Measurements from ENCODE around the gene ST6GALNAC4. TPM values are rescaled to one million over a fixed set of nuclear protein-coding genes. Genes with fewer than 3 reads are reported as not detected.

The ST6GALNAC4 gene
- 28.3 and 44.3 TPM in 2 replicates for total RNA-seq (2021)
- percentile 43 among the genes with signal in this experiment for Bru-seq, nascent RNA
- BruChase-seq, experiment 1, labeled RNA remaining after a 2-hour chase, result percentile 40 among the genes with signal in this experiment
- BruChase-seq, experiment 2, labeled RNA remaining after a 6-hour chase, result percentile 59 among the genes with signal in this experiment
- long read RNA-seq, transcript ST6GALNAC4-201 (6 exons, 1,691 nt), result major isoform, 5 of 12 reads
- long read RNA-seq, partial matches to known transcripts, result 1 of 12 reads
- long read RNA-seq, other reads (novel, unspliced or antisense), result 6 of 12 reads

- no peaks in the 10 kb centered on the region for H3K27me3 ChIP-seq (ENCODE audit: insufficient read depth, low read depth)
- intact Hi-C loops (cut with micrococcal nuclease; ENCODE audit: unreplicated experiment), result loop anchor here (5.0 kb wide), 2 partner anchors 130 to 415 kb away; partner anchors contain the start of gene CDK9
- 0 out of 2 replicates have a peak, but pooled peaks cover 9% of the 10 kb centered on the region for H3K79me2 ChIP-seq (ENCODE audit: low read depth)
- no TSS peak for BruUV-seq (replicated peaks)
- peaks cover 64% of the 10 kb centered on the region for H3K4me1 ChIP-seq (replicated peaks; ENCODE audit: insufficient read depth)
- TF ChIP-seq CTCF (conservative IDR thresholded peaks at IDR 0.05) (no peak), EZH2 (IDR thresholded peaks at IDR 0.05; ENCODE audit: low read depth) (no peak)
- H3K4me2 ChIP-seq, result peak within 1 kb of the TSS; percentile 97
- peak within 1 kb of the TSS; percentile 97 for H3K27ac ChIP-seq
- ChIA-PET POLR2A (ENCODE audit: unreplicated experiment) (interaction anchor here (0.5 to 1.2 kb wide), 5 partner anchors 77 to 365 kb away, joined by 3 to 7 read pairs (median 3); partner anchors contain the start of gene NAIF1), CTCF (interaction anchor here (0.6 to 1.0 kb wide), 3 partner anchors 35 to 241 kb away, joined by 6 to 18 read pairs (median 6); no protein-coding TSS in a partner anchor)
- H3K9me3 ChIP-seq (ENCODE audit: insufficient read depth, low read depth), result no peaks in the 10 kb centered on the region
- peaks cover 35% of the 10 kb centered on the region for H3F3A ChIP-seq (ENCODE audit: insufficient read depth, low read depth)
- H3K4me3 ChIP-seq, result peak within 1 kb of the TSS; percentile 92
- peak; percentile 61 to 95 for DNase-seq
- H3K36me3 ChIP-seq (ENCODE audit: low read depth), result no peaks in the 10 kb centered on the region
- H3K9me2 ChIP-seq (ENCODE audit: insufficient read depth), result no peaks in the 10 kb centered on the region
- no peaks in the 10 kb centered on the region for H4K20me1 ChIP-seq (ENCODE audit: insufficient read depth)
- H2AFZ ChIP-seq, result peak within 1 kb of the TSS; percentile 85
Measured at GRCh38 chr9:127916720-127917581, at the start of gene ST6GALNAC4. Gene ST6GALNAC4 (minus strand): TSS chr9:127917041. CDS start chr9:127916419, 622 bp downstream.

DNA sequence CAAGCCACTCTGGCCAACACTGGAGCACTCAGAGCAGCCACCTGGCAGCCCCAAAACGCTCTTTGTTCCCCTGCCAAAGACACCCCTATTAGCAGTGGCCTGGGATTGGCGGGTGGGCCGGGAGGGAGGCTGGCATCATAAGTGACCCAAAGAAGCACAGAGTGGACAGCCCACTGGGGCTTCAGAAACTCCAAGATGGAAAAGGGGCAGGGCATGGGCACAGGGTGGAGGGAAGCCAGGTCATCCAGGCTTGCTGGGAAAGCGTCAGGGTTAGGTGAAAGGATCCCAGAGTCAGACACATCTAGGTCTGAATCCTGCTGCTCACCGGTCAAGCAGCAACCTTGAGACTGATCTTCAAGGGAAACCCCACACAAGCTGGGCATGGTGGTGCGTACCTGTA is 49.1 kb upstream of the ST6GALNAC4 start:
- peaks cover 86% of the 10 kb centered on the region for H3K4me1 ChIP-seq (replicated peaks; ENCODE audit: insufficient read depth)
- H3K27me3 ChIP-seq (ENCODE audit: insufficient read depth, low read depth), result no peaks in the 10 kb centered on the region
- intact Hi-C loops (cut with micrococcal nuclease; ENCODE audit: unreplicated experiment), result no loop called here
- BruUV-seq (replicated peaks), result no TSS peak
- H2AFZ ChIP-seq, result no peak overlapping the region
- peak overlapping the region; percentile 69 for H3K4me2 ChIP-seq
- 0 out of 2 replicates have a peak overlapping the region, but pooled peaks have one; percentile 21 for H3K4me3 ChIP-seq
- no peaks in the 10 kb centered on the region for H3K36me3 ChIP-seq (ENCODE audit: low read depth)
- no peaks in the 10 kb centered on the region for H3K9me3 ChIP-seq (ENCODE audit: insufficient read depth, low read depth)
- H3K79me2 ChIP-seq (ENCODE audit: low read depth), result peaks cover 98% of the 10 kb centered on the region
- peaks cover 10% of the 10 kb centered on the region for H4K20me1 ChIP-seq (ENCODE audit: insufficient read depth)
- no peak for TF ChIP-seq EZH2 (IDR thresholded peaks at IDR 0.05; ENCODE audit: low read depth)
- TF ChIP-seq CTCF (conservative IDR thresholded peaks at IDR 0.05), result no peak
- peak overlapping the region; percentile 93 for H3K27ac ChIP-seq
- H3F3A ChIP-seq (ENCODE audit: insufficient read depth, low read depth), result peaks cover 60% of the 10 kb centered on the region
- ChIA-PET CTCF (no interaction called here), POLR2A (ENCODE audit: unreplicated experiment) (interaction anchor here (0.7 kb wide), 1 partner anchor 70 kb away, joined by 11 read pairs; no protein-coding TSS in a partner anchor)
- H3K9me2 ChIP-seq (ENCODE audit: insufficient read depth), result no peaks in the 10 kb centered on the region
- DNase-seq, result no peak

DNA sequence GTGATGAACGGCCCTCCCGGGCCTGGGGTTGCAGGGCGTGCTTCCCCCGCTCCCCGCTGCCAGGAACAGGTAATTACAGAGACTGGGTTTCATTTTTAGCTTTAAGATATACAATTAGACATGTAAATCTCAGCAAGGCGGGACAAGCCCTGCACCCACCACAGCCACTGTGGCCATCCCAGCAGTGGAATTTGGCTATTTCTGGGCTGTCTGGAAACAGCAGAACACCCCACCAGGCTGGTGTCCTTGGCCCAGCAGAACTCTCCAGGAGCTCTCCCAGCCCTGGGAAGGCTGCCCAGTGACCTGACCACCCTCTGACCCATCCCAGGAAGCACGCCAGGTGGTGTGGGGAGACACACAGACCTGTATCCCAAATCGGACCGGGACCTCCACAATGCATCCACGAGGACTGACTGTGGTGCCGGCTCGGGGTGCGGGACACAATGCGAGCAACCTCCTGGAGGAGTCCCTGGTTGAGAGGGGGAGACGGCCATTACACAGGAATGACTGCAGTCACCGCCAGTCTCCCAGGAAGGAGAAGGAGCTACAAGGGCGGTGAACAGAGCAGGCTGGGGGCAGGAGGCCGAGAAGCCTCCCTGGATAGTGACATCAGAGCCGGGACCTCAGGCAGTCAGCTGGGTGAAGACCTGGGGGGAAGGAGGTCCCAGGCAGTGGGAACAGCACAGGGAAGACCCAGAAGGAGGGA is 46.7 kb upstream of the ST6GALNAC4 start:
- Histone ChIP-seq H3K4me1 (replicated peaks; ENCODE audit: insufficient read depth) (peaks cover 82% of the 10 kb centered on the region), H3F3A (ENCODE audit: insufficient read depth, low read depth) (peaks cover 54% of the 10 kb centered on the region), H2AFZ (no peak overlapping the region), H3K4me2 (no peak overlapping the region), H3K9me3 (ENCODE audit: insufficient read depth, low read depth) (no peaks in the 10 kb centered on the region; the same call in 1 of the 2 replicates), H3K27me3 (ENCODE audit: insufficient read depth, low read depth) (no peaks in the 10 kb centered on the region), H3K36me3 (ENCODE audit: low read depth) (no peaks in the 10 kb centered on the region), H3K9me2 (ENCODE audit: insufficient read depth) (no peaks in the 10 kb centered on the region), H3K79me2 (ENCODE audit: low read depth) (peaks cover 98% of the 10 kb centered on the region), H3K27ac (peak overlapping the region; percentile 14; the same call in 1 of the 2 replicates), H3K4me3 (no peak overlapping the region), H4K20me1 (ENCODE audit: insufficient read depth) (peaks cover 4% of the 10 kb centered on the region; the same call in 1 of the 2 replicates)
- intact Hi-C loops (cut with micrococcal nuclease; ENCODE audit: unreplicated experiment), result no loop called here
- ChIA-PET POLR2A (ENCODE audit: unreplicated experiment) (interaction anchor here (0.5 to 0.6 kb wide), 2 partner anchors 43 to 331 kb away, joined by 6 to 17 read pairs; no protein-coding TSS in a partner anchor), CTCF (no interaction called here)
- no peak for DNase-seq
- BruUV-seq (replicated peaks), result no TSS peak
- no peak for TF ChIP-seq CTCF (conservative IDR thresholded peaks at IDR 0.05)

Measured in PC-9 (cell line).